ENCODE results near the gene CIAO2B.
A peak's percentile ranks its signal among the peaks of the same experiment; 100 is the strongest.
"Not testable (repeated sequence)": the region's sequence is repeated elsewhere in the genome, so short reads cannot be mapped to it uniquely, and the experiment has no call there.

The CIAO2B gene

GRCh38 chr16:66903544-66904427 is 30.4 kb downstream of the CIAO2B start:
- DNase-seq (ENCODE audit: low read depth), result no peak

GRCh38 chr16:66902648-66903543 is 31.3 kb downstream of the CIAO2B start:
- no peak for DNase-seq (ENCODE audit: low read depth)

- DNase-seq (ENCODE audit: low read depth), result no peak
Measured at GRCh38 chr16:66901626-66902025, 32.6 kb downstream of the CIAO2B start.

GRCh38 chr16:66900721-66901441 is 33.3 kb downstream of the CIAO2B start:
- DNase-seq (ENCODE audit: low read depth), result no peak

GRCh38 chr16:66899945-66900710 is 34.1 kb downstream of the CIAO2B start:
- no peak for DNase-seq (ENCODE audit: low read depth)

GRCh38 chr16:66899310-66899944 is 34.8 kb downstream of the CIAO2B start:
- DNase-seq (ENCODE audit: low read depth), result no peak

GRCh38 chr16:66898933-66899309 is 35.3 kb downstream of the CIAO2B start:
- DNase-seq (ENCODE audit: low read depth), result no peak

GRCh38 chr16:66898207-66898606 is 36.0 kb downstream of the CIAO2B start:
- no peak for DNase-seq (ENCODE audit: low read depth)

GRCh38 chr16:66896682-66897081 is 37.5 kb downstream of the CIAO2B start:
- not testable (repeated sequence) for DNase-seq (ENCODE audit: low read depth)

GRCh38 chr16:66895999-66896398 is 38.2 kb downstream of the CIAO2B start:
- DNase-seq (ENCODE audit: low read depth), result no peak

- DNase-seq (ENCODE audit: low read depth), result no peak
Measured at GRCh38 chr16:66895689-66895979, 38.6 kb downstream of the CIAO2B start.

- peak; percentile 22 for DNase-seq (ENCODE audit: low read depth)
Measured at GRCh38 chr16:66894948-66895688, 39.1 kb downstream of the CIAO2B start.

- no peak for DNase-seq (ENCODE audit: low read depth)
Measured at GRCh38 chr16:66894055-66894454, 40.1 kb downstream of the CIAO2B start.

- no peak for DNase-seq (ENCODE audit: low read depth)
Measured at GRCh38 chr16:66891797-66892196, 42.4 kb downstream of the CIAO2B start.

- DNase-seq (ENCODE audit: low read depth), result no peak
Measured at GRCh38 chr16:66891360-66891759, 42.8 kb downstream of the CIAO2B start.

- DNase-seq (ENCODE audit: low read depth), result no peak
Measured at GRCh38 chr16:66890799-66891198, 43.4 kb downstream of the CIAO2B start.

- no peak for DNase-seq (ENCODE audit: low read depth)
Measured at GRCh38 chr16:66889622-66890021, 44.6 kb downstream of the CIAO2B start.

GRCh38 chr16:66888647-66889615 is 45.3 kb downstream of the CIAO2B start:
- DNase-seq (ENCODE audit: low read depth), result no peak

- no peak for DNase-seq (ENCODE audit: low read depth)
Measured at GRCh38 chr16:66886914-66887313, 47.3 kb downstream of the CIAO2B start.

Measured in stimulated activated CD8-positive, alpha-beta memory T cell treated with anti-CD3 and anti-CD28 coated beads, Interleukin-15, amount 100 ng/mL, for 1 hour (primary cell).